DND-41 (cell line): ENCODE data around the gene RFTN1.

Experiments
- ATAC-seq: fragments of 200-7000 bp; cut with Tn5 transposase; 3 replicates; pipeline ENCODE4 v1.9.1; 2021; ENCODE audit warnings: low read depth; ENCODE audit not compliant: insufficient read depth
- DNase-seq: peaks from one replicate; pipeline ENCODE4 v3.0.0-alpha.2; 2020
- H2AFZ ChIP-seq: 2 replicates; pipeline ENCODE4 v1.6.0; 2012; ENCODE audit warnings: low read depth, low read length
- H3K27ac ChIP-seq: 2 replicates; pipeline ENCODE4 v1.5.1; 2012; ENCODE audit warnings: low read length, inconsistent platforms
- H3K27me3 ChIP-seq: fragments of 200-600 bp; sonication (generic); 2 replicates; pipeline ENCODE4 v1.6.0; 2012; ENCODE audit warnings: low read length, mild to moderate bottlenecking, inconsistent platforms; ENCODE audit not compliant: insufficient read depth, poor library complexity
- H3K36me3 ChIP-seq: 2 replicates; pipeline ENCODE4 v1.5.1; 2012; ENCODE audit warnings: low read length, inconsistent platforms; ENCODE audit not compliant: insufficient read depth
- H3K4me1 ChIP-seq: 2 replicates; pipeline ENCODE4 v1.5.1; 2012; ENCODE audit warnings: mild to moderate bottlenecking, low read length; ENCODE audit not compliant: insufficient read depth
- H3K4me2 ChIP-seq: 2 replicates; pipeline ENCODE4 v1.6.0; 2012; ENCODE audit warnings: mild to moderate bottlenecking, moderate library complexity, low read length, inconsistent platforms; ENCODE audit not compliant: insufficient read depth
- H3K4me3 ChIP-seq, 2 experiments: fragments of 200-600 bp in 1 of 2; shearing (Covaris generic) in 1 of 2; 2 replicates each; pipeline ENCODE4 v1.5.1; 2012 to 2016; ENCODE audit warnings: inconsistent platforms in 2 of 2, low read length in 2 of 2, mild to moderate bottlenecking in 2 of 2, low read depth in 1 of 2, moderate library complexity in 1 of 2
- H3K79me2 ChIP-seq: 2 replicates; pipeline ENCODE4 v1.6.0; 2012; ENCODE audit warnings: low read length, inconsistent platforms; ENCODE audit not compliant: insufficient read depth
- H3K9ac ChIP-seq: 2 replicates; pipeline ENCODE4 v1.6.0; 2012; ENCODE audit warnings: low read depth, mild to moderate bottlenecking, inconsistent platforms, low read length, moderate library complexity
- H3K9me3 ChIP-seq: 2 replicates; pipeline ENCODE4 v1.5.1; 2012; ENCODE audit warnings: low read length, moderate library complexity, mild to moderate bottlenecking, inconsistent platforms; ENCODE audit not compliant: insufficient read depth, severe bottlenecking
- H4K20me1 ChIP-seq: 2 replicates; pipeline ENCODE4 v1.6.0; 2012; ENCODE audit warnings: low read length; ENCODE audit not compliant: insufficient read depth
- EZH2 ChIP-seq: IDR thresholded peaks from 3 replicates; pipeline ENCODE4 v1.6.1; 2012; ENCODE audit warnings: borderline replicate concordance, low read depth, mild to moderate bottlenecking, moderate library complexity, low read length, inconsistent platforms; ENCODE audit not compliant: severe bottlenecking
- TF ChIP-seq, protein P1 (sequence below): IDR thresholded peaks from 2 replicates; pipeline ENCODE4 v1.5.1; 2012; ENCODE audit warnings: borderline replicate concordance, low read length, moderate library complexity, mild to moderate bottlenecking; ENCODE audit not compliant: poor library complexity, severe bottlenecking; ENCODE audit errors: extremely low read depth

Gene RFTN1

DNA sequence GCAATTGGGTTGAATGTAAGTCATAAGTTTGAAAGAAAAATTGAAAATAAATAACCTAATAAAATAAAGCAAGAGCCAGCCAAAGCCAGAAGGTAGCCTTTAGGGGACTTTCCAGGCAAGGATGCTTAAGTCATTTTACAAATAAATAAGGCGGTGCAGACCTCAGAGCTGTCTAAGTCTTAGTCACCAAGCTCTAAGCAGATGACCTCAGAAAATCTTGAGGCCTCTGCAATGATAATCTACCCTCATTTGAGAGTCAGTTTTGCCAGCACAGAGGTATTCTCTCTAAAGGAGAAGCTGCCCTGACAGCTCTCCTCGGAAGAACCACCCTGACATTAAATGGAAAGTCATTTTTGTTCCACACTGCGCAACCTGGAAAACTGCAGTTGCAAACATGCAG, 134.6 kb downstream of the RFTN1 start:
- H3K79me2 ChIP-seq = peaks cover 56% of the 10 kb centered on the region
- no peak overlapping the region for H2AFZ ChIP-seq
- ATAC-seq (no peak), DNase-seq (no peak)
- H3K4me1 ChIP-seq = peaks cover 80% of the 10 kb centered on the region
- peak overlapping the region; percentile 64 for H3K9ac ChIP-seq
- peak overlapping the region; percentile 51 for H3K4me2 ChIP-seq
- peak overlapping the region; percentile 98 for H3K27ac ChIP-seq
- no peaks in the 10 kb centered on the region for H3K9me3 ChIP-seq
- no peak overlapping the region; a peak in 1 of 4 replicates for H3K4me3 ChIP-seq
- no peaks in the 10 kb centered on the region for H4K20me1 ChIP-seq
- H3K36me3 ChIP-seq = peaks cover 41% of the 10 kb centered on the region
- no peaks in the 10 kb centered on the region for H3K27me3 ChIP-seq
- TF ChIP-seq EZH2 = no peak
- TF ChIP-seq, protein P1, sequence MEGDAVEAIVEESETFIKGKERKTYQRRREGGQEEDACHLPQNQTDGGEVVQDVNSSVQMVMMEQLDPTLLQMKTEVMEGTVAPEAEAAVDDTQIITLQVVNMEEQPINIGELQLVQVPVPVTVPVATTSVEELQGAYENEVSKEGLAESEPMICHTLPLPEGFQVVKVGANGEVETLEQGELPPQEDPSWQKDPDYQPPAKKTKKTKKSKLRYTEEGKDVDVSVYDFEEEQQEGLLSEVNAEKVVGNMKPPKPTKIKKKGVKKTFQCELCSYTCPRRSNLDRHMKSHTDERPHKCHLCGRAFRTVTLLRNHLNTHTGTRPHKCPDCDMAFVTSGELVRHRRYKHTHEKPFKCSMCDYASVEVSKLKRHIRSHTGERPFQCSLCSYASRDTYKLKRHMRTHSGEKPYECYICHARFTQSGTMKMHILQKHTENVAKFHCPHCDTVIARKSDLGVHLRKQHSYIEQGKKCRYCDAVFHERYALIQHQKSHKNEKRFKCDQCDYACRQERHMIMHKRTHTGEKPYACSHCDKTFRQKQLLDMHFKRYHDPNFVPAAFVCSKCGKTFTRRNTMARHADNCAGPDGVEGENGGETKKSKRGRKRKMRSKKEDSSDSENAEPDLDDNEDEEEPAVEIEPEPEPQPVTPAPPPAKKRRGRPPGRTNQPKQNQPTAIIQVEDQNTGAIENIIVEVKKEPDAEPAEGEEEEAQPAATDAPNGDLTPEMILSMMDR = no peak

DNA sequence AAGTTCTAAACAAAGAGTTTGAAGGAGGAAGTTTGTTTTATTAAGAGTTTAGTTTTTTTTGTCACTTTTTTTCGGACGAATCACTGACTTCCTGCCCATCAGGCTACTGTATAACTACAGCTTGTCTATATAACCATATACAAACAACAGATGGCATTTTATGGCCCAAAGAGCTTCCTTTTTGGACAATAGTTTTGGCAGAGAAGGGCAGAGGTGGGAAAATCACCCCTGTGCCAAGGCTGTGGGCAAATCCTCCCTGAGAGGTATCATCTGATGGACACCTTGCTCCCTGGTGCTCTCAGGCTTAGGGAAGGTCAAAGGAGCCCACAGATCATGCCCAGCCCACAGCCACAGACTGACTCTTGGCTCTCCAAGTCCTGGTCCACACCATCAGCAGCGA, 135.1 kb downstream of the RFTN1 start:
- H4K20me1 ChIP-seq = no peaks in the 10 kb centered on the region
- peak overlapping the region; percentile 51 for H3K4me2 ChIP-seq
- TF ChIP-seq, protein P1 = no peak
- TF ChIP-seq EZH2 = no peak
- H3K4me3 ChIP-seq = peak overlapping the region in 1 of 2 experiments; percentile 33; a peak in 1 of 4 replicates
- DNase-seq (no peak), ATAC-seq (no peak)
- H3K79me2 ChIP-seq = peaks cover 55% of the 10 kb centered on the region
- H3K4me1 ChIP-seq = peaks cover 76% of the 10 kb centered on the region
- no peak overlapping the region for H2AFZ ChIP-seq
- peak overlapping the region; percentile 64 for H3K9ac ChIP-seq
- no peaks in the 10 kb centered on the region for H3K9me3 ChIP-seq
- no peaks in the 10 kb centered on the region for H3K27me3 ChIP-seq
- H3K36me3 ChIP-seq = peaks cover 46% of the 10 kb centered on the region
- peak overlapping the region; percentile 98 for H3K27ac ChIP-seq

DNA sequence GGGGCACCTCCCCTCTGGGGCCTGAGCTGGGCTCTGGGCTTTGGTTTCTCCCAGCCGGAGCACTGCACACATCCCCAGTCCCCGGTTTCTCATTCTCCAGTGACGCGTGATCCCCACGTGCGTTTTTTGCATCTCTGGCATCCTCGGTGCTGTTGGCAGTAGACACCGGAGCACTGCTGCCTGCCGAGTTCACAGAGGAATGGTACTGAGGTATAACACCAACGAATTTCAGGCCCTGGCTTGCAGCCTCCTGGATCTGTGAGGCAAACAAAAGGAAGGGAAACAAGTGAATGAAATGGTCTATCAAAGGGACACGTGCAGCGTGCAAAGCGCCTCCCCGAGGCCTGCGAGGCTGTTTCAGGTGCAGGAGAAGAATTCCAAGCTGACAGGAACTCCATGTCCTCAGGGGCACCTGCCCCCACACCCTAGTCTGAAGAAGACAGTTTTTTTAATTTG, 135.6 kb downstream of the RFTN1 start:
- Histone ChIP-seq H3K4me3 (peak overlapping the region in 1 of 2 experiments; percentile 38; a peak in 1 of 4 replicates), H3K27me3 (no peaks in the 10 kb centered on the region), H4K20me1 (no peaks in the 10 kb centered on the region), H3K9ac (peak overlapping the region; percentile 64), H3K27ac (peak overlapping the region; percentile 98), H3K4me1 (peaks cover 73% of the 10 kb centered on the region), H3K4me2 (peak overlapping the region; percentile 51), H3K9me3 (no peaks in the 10 kb centered on the region), H3K79me2 (peaks cover 54% of the 10 kb centered on the region), H3K36me3 (peaks cover 51% of the 10 kb centered on the region), H2AFZ (0 out of 2 replicates have a peak overlapping the region, but pooled peaks have one; percentile 38)
- no peak for TF ChIP-seq EZH2
- TF ChIP-seq, protein P1 = peak; percentile 63
- DNase-seq = peak; percentile 66
- peak; percentile 3; the same call in 2 of the 3 replicates for ATAC-seq

- Histone ChIP-seq H3K9ac (peak overlapping the region; percentile 64), H3K9me3 (no peaks in the 10 kb centered on the region), H3K27ac (peak overlapping the region; percentile 98), H3K27me3 (no peaks in the 10 kb centered on the region), H3K79me2 (peaks cover 53% of the 10 kb centered on the region), H3K36me3 (peaks cover 52% of the 10 kb centered on the region), H4K20me1 (no peaks in the 10 kb centered on the region), H2AFZ (no peak overlapping the region), H3K4me1 (peaks cover 66% of the 10 kb centered on the region), H3K4me2 (peak overlapping the region; percentile 51), H3K4me3 (no peak overlapping the region; a peak in 1 of 4 replicates)
- TF ChIP-seq EZH2 = no peak
- TF ChIP-seq, protein P1 = no peak
- DNase-seq (peak; percentile 84), ATAC-seq (peak; percentile 72)
These were observed 136.3 kb downstream of the RFTN1 start for GRCh38 chr3:16377196-16377595.
